NCI-H2171 (cell line): ENCODE data around the gene RAB11FIP4.

ENCODE experiments used
- DNase-seq: peaks from one replicate; lab custom pipeline; 2025; lab: John Stamatoyannopoulos, UW

The RAB11FIP4 gene

GRCh38 chr17:31566992-31567373, 175.5 kb downstream of the RAB11FIP4 start:
- DNase-seq, result no peak

- DNase-seq, result no peak
Observed at GRCh38 chr17:31568121-31568520, 176.6 kb downstream of the RAB11FIP4 start.

GRCh38 chr17:31568539-31568938, 177.1 kb downstream of the RAB11FIP4 start:
- DNase-seq, result no peak

- no peak for DNase-seq
Observed at GRCh38 chr17:31570231-31570630, 178.8 kb downstream of the RAB11FIP4 start.

GRCh38 chr17:31570951-31571892, 179.7 kb downstream of the RAB11FIP4 start:
- DNase-seq, result no peak

GRCh38 chr17:31572341-31572740, 180.9 kb downstream of the RAB11FIP4 start:
- no peak for DNase-seq

GRCh38 chr17:31573047-31573446, 181.6 kb downstream of the RAB11FIP4 start:
- DNase-seq, result no peak

GRCh38 chr17:31573861-31574260, 182.4 kb downstream of the RAB11FIP4 start:
- DNase-seq, result no peak

GRCh38 chr17:31574458-31574857, 183.0 kb downstream of the RAB11FIP4 start:
- no peak for DNase-seq

- no peak for DNase-seq
Observed at GRCh38 chr17:31575043-31575442, 183.6 kb downstream of the RAB11FIP4 start.

GRCh38 chr17:31579265-31579664, 187.8 kb downstream of the RAB11FIP4 start:
- DNase-seq, result no peak

GRCh38 chr17:31580316-31580705, 188.8 kb downstream of the RAB11FIP4 start:
- no peak for DNase-seq

- DNase-seq, result no peak
Observed at GRCh38 chr17:31580706-31581490, 189.4 kb downstream of the RAB11FIP4 start.

GRCh38 chr17:31581491-31581890, 190.0 kb downstream of the RAB11FIP4 start:
- DNase-seq, result no peak

- no peak for DNase-seq
Observed at GRCh38 chr17:31582151-31582907, 190.9 kb downstream of the RAB11FIP4 start.

- DNase-seq, result no peak
Observed at GRCh38 chr17:31583772-31584356, 192.4 kb downstream of the RAB11FIP4 start.

GRCh38 chr17:31584438-31585279, 193.2 kb downstream of the RAB11FIP4 start:
- DNase-seq, result no peak

- DNase-seq, result no peak
Observed at GRCh38 chr17:31585280-31585630, 193.8 kb downstream of the RAB11FIP4 start.

- no peak for DNase-seq
Observed at GRCh38 chr17:31586946-31587345, 195.5 kb downstream of the RAB11FIP4 start.

- peak; percentile 49 for DNase-seq
Observed at GRCh38 chr17:31587462-31587861, 196.0 kb downstream of the RAB11FIP4 start.
